ENCODE results near the gene PGA4.

DNA sequence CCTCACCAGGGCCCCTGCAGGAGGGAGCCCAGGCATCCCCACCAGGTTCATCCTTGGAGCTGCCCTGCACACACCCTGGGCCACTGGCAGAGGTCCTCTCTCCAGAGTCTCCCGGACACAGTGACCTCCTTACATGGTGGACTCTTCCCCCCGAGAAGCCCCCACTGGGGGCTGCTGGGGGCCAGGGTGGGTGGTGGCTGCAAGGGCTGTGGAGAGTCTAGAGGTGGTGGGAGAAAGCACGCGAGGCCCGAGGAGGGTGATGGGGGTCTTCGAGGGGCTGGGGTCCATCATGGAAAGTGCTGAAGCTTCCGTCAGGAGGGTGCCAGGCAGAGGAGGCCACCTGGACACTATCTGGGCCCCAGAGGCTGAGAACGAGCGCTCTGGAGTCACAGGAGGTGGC lies 36.4 kb downstream of the PGA4 start:
- TF ChIP-seq, protein P1, sequence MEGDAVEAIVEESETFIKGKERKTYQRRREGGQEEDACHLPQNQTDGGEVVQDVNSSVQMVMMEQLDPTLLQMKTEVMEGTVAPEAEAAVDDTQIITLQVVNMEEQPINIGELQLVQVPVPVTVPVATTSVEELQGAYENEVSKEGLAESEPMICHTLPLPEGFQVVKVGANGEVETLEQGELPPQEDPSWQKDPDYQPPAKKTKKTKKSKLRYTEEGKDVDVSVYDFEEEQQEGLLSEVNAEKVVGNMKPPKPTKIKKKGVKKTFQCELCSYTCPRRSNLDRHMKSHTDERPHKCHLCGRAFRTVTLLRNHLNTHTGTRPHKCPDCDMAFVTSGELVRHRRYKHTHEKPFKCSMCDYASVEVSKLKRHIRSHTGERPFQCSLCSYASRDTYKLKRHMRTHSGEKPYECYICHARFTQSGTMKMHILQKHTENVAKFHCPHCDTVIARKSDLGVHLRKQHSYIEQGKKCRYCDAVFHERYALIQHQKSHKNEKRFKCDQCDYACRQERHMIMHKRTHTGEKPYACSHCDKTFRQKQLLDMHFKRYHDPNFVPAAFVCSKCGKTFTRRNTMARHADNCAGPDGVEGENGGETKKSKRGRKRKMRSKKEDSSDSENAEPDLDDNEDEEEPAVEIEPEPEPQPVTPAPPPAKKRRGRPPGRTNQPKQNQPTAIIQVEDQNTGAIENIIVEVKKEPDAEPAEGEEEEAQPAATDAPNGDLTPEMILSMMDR (IDR thresholded peaks at IDR 0.05; ENCODE audit: low read depth, low read length, missing input control), result no peak
- TF ChIP-seq JUND (IDR thresholded peaks at IDR 0.05) (no peak), RAD21 (IDR thresholded peaks at IDR 0.05) (no peak), GABPA (IDR thresholded peaks at IDR 0.05 in 1 of 2, conservative IDR thresholded peaks at IDR 0.05 in 1 of 2) (no peak), EGR1 (IDR thresholded peaks at IDR 0.05; ENCODE audit: low read depth in 2 of 2) (no peak), FOXA1 (IDR thresholded peaks at IDR 0.05) (no peak), YY1 (IDR thresholded peaks at IDR 0.05) (no peak), TAF1 (conservative IDR thresholded peaks at IDR 0.05) (no peak)
- TF ChIP-seq, protein P2, sequence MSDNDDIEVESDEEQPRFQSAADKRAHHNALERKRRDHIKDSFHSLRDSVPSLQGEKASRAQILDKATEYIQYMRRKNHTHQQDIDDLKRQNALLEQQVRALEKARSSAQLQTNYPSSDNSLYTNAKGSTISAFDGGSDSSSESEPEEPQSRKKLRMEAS (IDR thresholded peaks at IDR 0.05), result no peak
- TF ChIP-seq, protein P3, sequence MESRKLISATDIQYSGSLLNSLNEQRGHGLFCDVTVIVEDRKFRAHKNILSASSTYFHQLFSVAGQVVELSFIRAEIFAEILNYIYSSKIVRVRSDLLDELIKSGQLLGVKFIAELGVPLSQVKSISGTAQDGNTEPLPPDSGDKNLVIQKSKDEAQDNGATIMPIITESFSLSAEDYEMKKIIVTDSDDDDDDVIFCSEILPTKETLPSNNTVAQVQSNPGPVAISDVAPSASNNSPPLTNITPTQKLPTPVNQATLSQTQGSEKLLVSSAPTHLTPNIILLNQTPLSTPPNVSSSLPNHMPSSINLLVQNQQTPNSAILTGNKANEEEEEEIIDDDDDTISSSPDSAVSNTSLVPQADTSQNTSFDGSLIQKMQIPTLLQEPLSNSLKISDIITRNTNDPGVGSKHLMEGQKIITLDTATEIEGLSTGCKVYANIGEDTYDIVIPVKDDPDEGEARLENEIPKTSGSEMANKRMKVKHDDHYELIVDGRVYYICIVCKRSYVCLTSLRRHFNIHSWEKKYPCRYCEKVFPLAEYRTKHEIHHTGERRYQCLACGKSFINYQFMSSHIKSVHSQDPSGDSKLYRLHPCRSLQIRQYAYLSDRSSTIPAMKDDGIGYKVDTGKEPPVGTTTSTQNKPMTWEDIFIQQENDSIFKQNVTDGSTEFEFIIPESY (IDR thresholded peaks at IDR 0.05), result no peak
- TF ChIP-seq, protein P4, sequence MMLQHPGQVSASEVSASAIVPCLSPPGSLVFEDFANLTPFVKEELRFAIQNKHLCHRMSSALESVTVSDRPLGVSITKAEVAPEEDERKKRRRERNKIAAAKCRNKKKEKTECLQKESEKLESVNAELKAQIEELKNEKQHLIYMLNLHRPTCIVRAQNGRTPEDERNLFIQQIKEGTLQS (IDR thresholded peaks at IDR 0.05), result no peak

All from liver (tissue), 3 donors.